SK-N-SH (cell line): ENCODE data around the gene NRG4.

ENCODE experiments used
- CTCF ChIP-seq: fragments of 200-600 bp; sonication (generic); IDR thresholded peaks from 2 replicates; pipeline ENCODE4 v1.6.1; 2017; ENCODE audit warnings: antibody characterized with exemption, mild to moderate bottlenecking, moderate library complexity
- EP300 ChIP-seq, 2 experiments: IDR thresholded peaks; 2 replicates each; pipeline versions ENCODE4 v1.4.0 to v1.6.1; 2012; ENCODE audit warnings: borderline replicate concordance in 1 of 2, low read depth in 1 of 2, low read length in 1 of 2
- GABPA ChIP-seq: IDR thresholded peaks from 2 replicates; pipeline ENCODE4 v1.4.0; 2012; ENCODE audit warnings: low read depth, mild to moderate bottlenecking
- RAD21 ChIP-seq: IDR thresholded peaks from 2 replicates; pipeline ENCODE4 v1.6.1; 2012; ENCODE audit warnings: mild to moderate bottlenecking, low read length
- REST ChIP-seq: IDR thresholded peaks from 2 replicates; pipeline ENCODE4 v1.6.1; 2012; ENCODE audit warnings: mild to moderate bottlenecking, low read depth, low read length, moderate library complexity
- USF2 ChIP-seq: fragments of 150-350 bp; IDR thresholded peaks from 2 replicates; pipeline ENCODE4 v1.6.1; 2017; ENCODE audit warnings: antibody characterized with exemption, low read length, low read depth, borderline replicate concordance
- YY1 ChIP-seq: IDR thresholded peaks from 2 replicates; pipeline ENCODE4 v1.4.0; 2012; ENCODE audit warnings: low read depth, mild to moderate bottlenecking

- TF ChIP-seq YY1 (no peak), CTCF (no peak), USF2 (no peak), GABPA (no peak), REST (no peak), EP300 (IDR thresholded peaks at IDR 0.05; ENCODE audit: borderline replicate concordance in 1 of 2, low read depth in 1 of 2, low read length in 1 of 2) (no peak), RAD21 (no peak)
Measured at GRCh38 chr15:76038512-76038911, 26.3 kb upstream of the NRG4 start.
